ENCODE results near the gene TIFAB.

The TIFAB gene

GRCh38 chr5:135442431-135443160 lies 9.6 kb downstream of the TIFAB start:
- Mint-ChIP-seq H3K4me3 (no peak overlapping the region), H3K27ac (no peak overlapping the region), H3K4me1 (no peaks in the 10 kb centered on the region), H3K9me3 (no peaks in the 10 kb centered on the region), H3K36me3 (no peaks in the 10 kb centered on the region), H3K27me3 (no peaks in the 10 kb centered on the region)

- Mint-ChIP-seq H3K4me3 (no peak overlapping the region), H3K27me3 (no peaks in the 10 kb centered on the region), H3K27ac (no peak overlapping the region), H3K4me1 (no peaks in the 10 kb centered on the region), H3K9me3 (no peaks in the 10 kb centered on the region), H3K36me3 (no peaks in the 10 kb centered on the region)
These were observed 10.2 kb downstream of the TIFAB start for GRCh38 chr5:135441919-135442318.

- Mint-ChIP-seq H3K27ac (no peak overlapping the region), H3K27me3 (peaks cover under 1% of the 10 kb centered on the region), H3K4me1 (no peaks in the 10 kb centered on the region), H3K36me3 (no peaks in the 10 kb centered on the region), H3K9me3 (no peaks in the 10 kb centered on the region), H3K4me3 (no peak overlapping the region)
These were observed 10.8 kb downstream of the TIFAB start for GRCh38 chr5:135441350-135441831.

GRCh38 chr5:135440916-135441315 lies 11.2 kb downstream of the TIFAB start:
- H3K27ac Mint-ChIP-seq, result no peak overlapping the region
- H3K36me3 Mint-ChIP-seq, result no peaks in the 10 kb centered on the region
- no peaks in the 10 kb centered on the region for H3K9me3 Mint-ChIP-seq
- H3K27me3 Mint-ChIP-seq, result peaks cover 4% of the 10 kb centered on the region
- H3K4me1 Mint-ChIP-seq, result no peaks in the 10 kb centered on the region
- no peak overlapping the region for H3K4me3 Mint-ChIP-seq

GRCh38 chr5:135439231-135440205 lies 12.6 kb downstream of the TIFAB start:
- Mint-ChIP-seq H3K36me3 (no peaks in the 10 kb centered on the region), H3K9me3 (no peaks in the 10 kb centered on the region), H3K4me3 (no peak overlapping the region), H3K4me1 (no peaks in the 10 kb centered on the region), H3K27me3 (peaks cover 7% of the 10 kb centered on the region), H3K27ac (no peak overlapping the region)

GRCh38 chr5:135438636-135439221 lies 13.4 kb downstream of the TIFAB start:
- Mint-ChIP-seq H3K36me3 (no peaks in the 10 kb centered on the region), H3K4me1 (no peaks in the 10 kb centered on the region), H3K27me3 (peaks cover 7% of the 10 kb centered on the region), H3K9me3 (no peaks in the 10 kb centered on the region), H3K27ac (no peak overlapping the region), H3K4me3 (no peak overlapping the region)

- H3K9me3 Mint-ChIP-seq, result no peaks in the 10 kb centered on the region
- H3K36me3 Mint-ChIP-seq, result no peaks in the 10 kb centered on the region
- H3K4me3 Mint-ChIP-seq, result no peak overlapping the region
- H3K27me3 Mint-ChIP-seq, result peaks cover 7% of the 10 kb centered on the region
- no peak overlapping the region for H3K27ac Mint-ChIP-seq
- H3K4me1 Mint-ChIP-seq, result no peaks in the 10 kb centered on the region
These were observed 14.2 kb downstream of the TIFAB start for GRCh38 chr5:135437796-135438560.

- Mint-ChIP-seq H3K4me3 (no peak overlapping the region), H3K27me3 (peaks cover 7% of the 10 kb centered on the region), H3K4me1 (no peaks in the 10 kb centered on the region), H3K36me3 (no peaks in the 10 kb centered on the region), H3K27ac (no peak overlapping the region), H3K9me3 (no peaks in the 10 kb centered on the region)
These were observed 14.7 kb downstream of the TIFAB start for GRCh38 chr5:135437422-135437795.

- H3K27me3 Mint-ChIP-seq, result peaks cover 7% of the 10 kb centered on the region
- H3K4me3 Mint-ChIP-seq, result no peak overlapping the region
- no peaks in the 10 kb centered on the region for H3K9me3 Mint-ChIP-seq
- no peaks in the 10 kb centered on the region for H3K36me3 Mint-ChIP-seq
- no peaks in the 10 kb centered on the region for H3K4me1 Mint-ChIP-seq
- no peak overlapping the region for H3K27ac Mint-ChIP-seq
These were observed 15.2 kb downstream of the TIFAB start for GRCh38 chr5:135436951-135437418.

GRCh38 chr5:135435467-135436330 lies 16.5 kb downstream of the TIFAB start:
- Mint-ChIP-seq H3K27ac (no peak overlapping the region), H3K9me3 (no peaks in the 10 kb centered on the region), H3K27me3 (peaks cover 7% of the 10 kb centered on the region), H3K36me3 (no peaks in the 10 kb centered on the region), H3K4me1 (no peaks in the 10 kb centered on the region), H3K4me3 (no peak overlapping the region)

- Mint-ChIP-seq H3K4me1 (no peaks in the 10 kb centered on the region), H3K36me3 (no peaks in the 10 kb centered on the region), H3K27ac (no peak overlapping the region), H3K9me3 (no peaks in the 10 kb centered on the region), H3K27me3 (peaks cover 7% of the 10 kb centered on the region), H3K4me3 (no peak overlapping the region)
These were observed 17.3 kb downstream of the TIFAB start for GRCh38 chr5:135434591-135435466.

GRCh38 chr5:135433681-135434426 lies 18.3 kb downstream of the TIFAB start:
- H3K27me3 Mint-ChIP-seq, result peaks cover 7% of the 10 kb centered on the region
- H3K36me3 Mint-ChIP-seq, result no peaks in the 10 kb centered on the region
- H3K9me3 Mint-ChIP-seq, result peaks cover 1% of the 10 kb centered on the region
- no peaks in the 10 kb centered on the region for H3K4me1 Mint-ChIP-seq
- no peak overlapping the region for H3K4me3 Mint-ChIP-seq
- no peak overlapping the region for H3K27ac Mint-ChIP-seq

- Mint-ChIP-seq H3K4me1 (no peaks in the 10 kb centered on the region), H3K27me3 (peaks cover 10% of the 10 kb centered on the region), H3K4me3 (no peak overlapping the region), H3K27ac (no peak overlapping the region), H3K36me3 (no peaks in the 10 kb centered on the region), H3K9me3 (peaks cover 5% of the 10 kb centered on the region)
These were observed 20.0 kb downstream of the TIFAB start for GRCh38 chr5:135432113-135432512.
